H1 (cell line): ENCODE results near the gene PSMD12. TPM values are rescaled to one million over a fixed set of nuclear protein-coding genes. Genes with fewer than 3 reads are reported as not detected.
"Not testable (repeated sequence)": the region's sequence is repeated elsewhere in the genome, so short reads cannot be mapped to it uniquely, and the experiment has no call there.

ENCODE experiments used
- CTCF ChIA-PET: fragments of 300-600 bp; sonication (Branson Sonifier 250); formaldehyde crosslinking; loops from one replicate; lab custom pipeline; 2021; ENCODE audit not compliant: partially characterized antibody; lab: Charles Lee
- POLR2A ChIA-PET: fragments of 300-600 bp; sonication (Branson Sonifier 250); formaldehyde crosslinking; loops from one replicate; lab custom pipeline; 2021; ENCODE audit warnings: inconsistent platforms; ENCODE audit not compliant: partially characterized antibody; lab: Charles Lee
- DNase-seq, 2 experiments: peaks; one replicate each; pipeline versions ENCODE4 v3.0.0 to v3.0.0-alpha.2; 2010 to 2022; ENCODE audit warnings: low spot score in 2 of 2, low read depth in 1 of 2, mixed read lengths in 1 of 2
- FAIRE-seq: peaks from 2 replicates; lab custom pipeline; 2011; peaks lifted over from hg19 to GRCh38; lab: Jason Lieb, UNC
- H2AFZ ChIP-seq: 2 replicates; pipeline ENCODE4 v1.8.1; 2012; ENCODE audit warnings: low read length, inconsistent platforms
- H2AK5ac ChIP-seq: 2 replicates; pipeline ENCODE4 v1.6.1; 2013; ENCODE audit warnings: low read depth, low read length
- H2BK120ac ChIP-seq: replicated peaks from 2 replicates; pipeline ENCODE3; 2013; ENCODE audit warnings: low read depth, low read length, inconsistent platforms
- H2BK12ac ChIP-seq: 2 replicates; pipeline ENCODE4 v1.6.1; 2013; ENCODE audit warnings: low read depth, low read length
- H2BK15ac ChIP-seq: 2 replicates; pipeline ENCODE4 v1.6.1; 2013; ENCODE audit warnings: low read length
- H2BK20ac ChIP-seq: 2 replicates; pipeline ENCODE4 v1.6.1; 2013; ENCODE audit warnings: low read length
- H2BK5ac ChIP-seq: 2 replicates; pipeline ENCODE4 v1.6.1; 2013; ENCODE audit warnings: low read depth, low read length
- H3K14ac ChIP-seq: 2 replicates; pipeline ENCODE4 v1.6.1; 2013; ENCODE audit warnings: inconsistent platforms; ENCODE audit not compliant: insufficient read length
- H3K18ac ChIP-seq: 2 replicates; pipeline ENCODE4 v1.6.1; 2013; ENCODE audit warnings: low read length; ENCODE audit errors: extremely low read depth
- H3K23ac ChIP-seq: 2 replicates; pipeline ENCODE4 v1.6.1; 2013; ENCODE audit warnings: inconsistent platforms; ENCODE audit not compliant: insufficient read length
- H3K23me2 ChIP-seq: 2 replicates; pipeline ENCODE4 v1.6.1; 2013; ENCODE audit warnings: low read depth, low read length
- H3K27ac ChIP-seq: 2 replicates; pipeline ENCODE4 v1.6.1; 2011; ENCODE audit warnings: low read depth, low read length, inconsistent platforms
- H3K27me3 ChIP-seq, 4 experiments: replicated peaks in 1 of 4; 1 replicate in 1 of 4; 2 replicates in 3 of 4; pipeline versions ENCODE4 v1.6.1 to v1.8.1; 2011 to 2013; ENCODE audit warnings: low read length in 3 of 4, mild to moderate bottlenecking in 3 of 4, inconsistent platforms in 2 of 4, mixed read lengths in 2 of 4, moderate library complexity in 1 of 4; ENCODE audit not compliant: control insufficient read depth in 3 of 4, insufficient read depth in 3 of 4; ENCODE audit errors: extremely low read depth in 1 of 4
- H3K36me3 ChIP-seq, 4 experiments: 2 replicates each; pipeline versions ENCODE4 v1.6.1 to v1.8.1; 2011 to 2013; ENCODE audit warnings: mild to moderate bottlenecking in 4 of 4, low read length in 3 of 4, moderate library complexity in 2 of 4, control low read depth in 1 of 4, inconsistent platforms in 1 of 4; ENCODE audit not compliant: insufficient read depth in 4 of 4, control insufficient read depth in 2 of 4
- H3K4ac ChIP-seq: replicated peaks from 2 replicates; pipeline ENCODE3; 2013; ENCODE audit warnings: low read length, low read depth, mixed read lengths, inconsistent platforms; ENCODE audit not compliant: insufficient read length
- H3K4me1 ChIP-seq, 4 experiments: replicated peaks in 1 of 4; 1 replicate in 1 of 4; 2 replicates in 3 of 4; pipeline versions ENCODE4 v1.6.1 to v1.8.1; 2011 to 2013; ENCODE audit warnings: low read length in 3 of 4, inconsistent platforms in 2 of 4, mixed read lengths in 1 of 4; ENCODE audit not compliant: insufficient read depth in 4 of 4, control insufficient read depth in 3 of 4
- H3K4me2 ChIP-seq, 2 experiments: 2 replicates each; pipeline versions ENCODE4 v1.6.1 to v1.8.1; 2011 to 2013; ENCODE audit warnings: low read depth in 2 of 2, low read length in 2 of 2, control low read depth in 1 of 2, inconsistent platforms in 1 of 2, mild to moderate bottlenecking in 1 of 2; ENCODE audit not compliant: insufficient read depth in 1 of 2
- H3K4me3 ChIP-seq, 4 experiments: fragments of 200-600, 300-600 bp in 1 of 4; sonication (generic), shearing (Covaris generic), sonication (Bioruptor Twin) in 1 of 4; 2 replicates each; pipeline versions ENCODE4 v1.5.1 to v1.8.1; 2011 to 2016; ENCODE audit warnings: low read length in 4 of 4, low read depth in 3 of 4, control low read depth in 2 of 4, inconsistent platforms in 2 of 4, mild to moderate bottlenecking in 2 of 4, mixed read lengths in 1 of 4, moderate library complexity in 1 of 4; ENCODE audit not compliant: insufficient read depth in 2 of 4; ENCODE audit errors: extremely low read depth in 1 of 4
- H3K56ac ChIP-seq: replicated peaks from 2 replicates; pipeline ENCODE3; 2013; ENCODE audit warnings: low read depth, mild to moderate bottlenecking, mixed read lengths, low read length, inconsistent platforms; ENCODE audit not compliant: insufficient read length
- H3K79me1 ChIP-seq: 2 replicates; pipeline ENCODE4 v1.6.1; 2013; ENCODE audit warnings: low read depth, low read length, control low read depth
- H3K79me2 ChIP-seq, 2 experiments: 2 replicates each; pipeline versions ENCODE4 v1.6.1 to v1.8.1; 2012 to 2013; ENCODE audit warnings: low read length in 2 of 2, mild to moderate bottlenecking in 2 of 2, inconsistent platforms in 1 of 2; ENCODE audit not compliant: insufficient read depth in 2 of 2, control insufficient read depth in 1 of 2
- H3K9ac ChIP-seq, 4 experiments: replicated peaks in 1 of 4; 1 replicate in 1 of 4; 2 replicates in 3 of 4; pipeline versions ENCODE4 v1.6.1 to v1.8.1; 2011 to 2013; ENCODE audit warnings: low read depth in 3 of 4, low read length in 3 of 4, control low read depth in 2 of 4, mild to moderate bottlenecking in 2 of 4, moderate library complexity in 2 of 4, inconsistent platforms in 1 of 4; ENCODE audit errors: extremely low read depth in 1 of 4
- H3K9me3 ChIP-seq, 2 experiments: 2 replicates each; pipeline versions ENCODE4 v1.6.1 to v1.8.1; 2012 to 2013; ENCODE audit warnings: mild to moderate bottlenecking in 2 of 2, moderate library complexity in 2 of 2, control low read depth in 1 of 2, inconsistent platforms in 1 of 2, low read depth in 1 of 2, low read length in 1 of 2, mixed read lengths in 1 of 2; ENCODE audit not compliant: insufficient read depth in 2 of 2
- H4K20me1 ChIP-seq, 2 experiments: replicated peaks in 1 of 2; 2 replicates each; pipeline versions ENCODE3 to v1.8.1; 2011 to 2013; ENCODE audit warnings: inconsistent platforms in 2 of 2, low read length in 2 of 2, mild to moderate bottlenecking in 1 of 2; ENCODE audit not compliant: insufficient read depth in 2 of 2, control insufficient read depth in 1 of 2
- H4K5ac ChIP-seq: 2 replicates; pipeline ENCODE4 v1.6.1; 2013; ENCODE audit warnings: low read length, low read depth, mixed read lengths, inconsistent platforms; ENCODE audit not compliant: insufficient read length
- H4K8ac ChIP-seq: 2 replicates; pipeline ENCODE4 v1.8.0; 2013; ENCODE audit warnings: mild to moderate bottlenecking, moderate library complexity, low read length, inconsistent platforms; ENCODE audit not compliant: insufficient read depth; ENCODE audit errors: extremely low read depth
- H4K91ac ChIP-seq: replicated peaks from 2 replicates; pipeline ENCODE3; 2013; ENCODE audit warnings: low read length, mixed read lengths, inconsistent platforms; ENCODE audit not compliant: insufficient read length
- GABPA ChIP-seq: IDR thresholded peaks from 2 replicates; pipeline ENCODE4 v1.6.1; 2011; ENCODE audit warnings: mild to moderate bottlenecking, low read length, moderate library complexity, borderline replicate concordance; ENCODE audit not compliant: insufficient read depth
- PHF8 ChIP-seq: fragments of 200-600 bp; sonication (generic); conservative IDR thresholded peaks from 2 replicates; pipeline ENCODE4 v1.7.1; 2012; ENCODE audit warnings: low read depth, mild to moderate bottlenecking, inconsistent platforms, low read length, moderate library complexity
- POU5F1 ChIP-seq: IDR thresholded peaks from 2 replicates; pipeline ENCODE4 v1.6.1; 2011; ENCODE audit warnings: low read depth, mild to moderate bottlenecking, low read length, moderate library complexity
- RNF2 ChIP-seq: fragments of 200-900, 300-1000 bp; sonication (generic); IDR thresholded peaks from 2 replicates; pipeline ENCODE4 v1.7.1; 2016; ENCODE audit warnings: borderline replicate concordance, low read depth, mild to moderate bottlenecking, antibody characterized with exemption, low read length; ENCODE audit not compliant: poor library complexity, severe bottlenecking; ENCODE audit errors: missing control alignments
- SIRT6 ChIP-seq: IDR thresholded peaks from one replicate; pipeline ENCODE4 v1.7.1; 2012; ENCODE audit warnings: low read length, inconsistent platforms
- TBP ChIP-seq: IDR thresholded peaks from 2 replicates; pipeline ENCODE4 v1.6.1; 2011; ENCODE audit warnings: low read depth, low read length, improper control_type of control experiment
- YY1 ChIP-seq: IDR thresholded peaks from 2 replicates; pipeline ENCODE4 v1.6.1; 2011; ENCODE audit warnings: low read depth, mild to moderate bottlenecking, low read length
- WGBS, 2 experiments: shearing (Covaris generic) in 1 of 2; methylation state at CpG; one replicate each; pipeline versions ENCODE4 v1.1.6 to v1.1.7; 2013 to 2015; ENCODE audit warnings: low lambda C conversion rate in 2 of 2, mixed read lengths in 2 of 2, inconsistent platforms in 1 of 2, low coverage in 1 of 2, missing lambda C conversion rate in 1 of 2; ENCODE audit not compliant: insufficient replicate concordance in 2 of 2, insufficient coverage in 1 of 2, insufficient read length in 1 of 2; ENCODE audit errors: extremely low coverage in 1 of 2, missing lambda C conversion rate in 1 of 2; 5-methylcytosine and 5-hydroxymethylcytosine counted together
- polyA plus RNA-seq, 7 experiments: library from polyadenylated mRNA; depleted of rRNA in 3 of 7; stranded (reverse) in 5 of 7; unstranded in 2 of 7; fragments of >200 nt in 5 of 7; fragments of 200-250 nt in 2 of 7; gene quantifications; 1 replicate in 5 of 7; 2 replicates in 1 of 7; 4 replicates in 1 of 7; pipeline versions ENCODE4 v1.2.1 to v1.2.3, GENCODE V29; 2011 to 2013; ENCODE audit warnings: missing spikeins in 2 of 7, mixed read lengths in 2 of 7
- total RNA-seq: library from RNA; stranded (reverse); fragmentation: NEBNext Ultra II Directional; extraction: Animal tissue kit (Norgen Biotek cat#: 25700); gene quantifications from 2 replicates; pipeline ENCODE4 v1.2.1, GENCODE V29; 2021

Gene PSMD12
- total and polyA plus RNA-seq, 2 of the 8 experiments (the other 6 are each of a cell fraction or from before 2014, with no cell fraction given), result 14.0 to 82.4 TPM

- TF ChIP-seq PHF8 (no peak), TBP (no peak), YY1 (peak; percentile 70), POU5F1 (no peak), RNF2 (no peak), GABPA (no peak), SIRT6 (no peak)
These were observed 44.2 kb downstream of the PSMD12 start (continued) for GRCh38 chr17:67322042-67322787.

- H3K36me3 ChIP-seq, H3K4me1 ChIP-seq, H3K4me3 ChIP-seq, H2AFZ ChIP-seq, H3K23ac ChIP-seq, H2BK20ac ChIP-seq, H2BK120ac ChIP-seq, H4K91ac ChIP-seq, H4K5ac ChIP-seq, H3K56ac ChIP-seq, H4K8ac ChIP-seq, H3K27ac ChIP-seq, H2BK5ac ChIP-seq, H3K79me1 ChIP-seq, H2BK12ac ChIP-seq, H3K9me3 ChIP-seq, H3K23me2 ChIP-seq, H4K20me1 ChIP-seq, H3K27me3 ChIP-seq, H3K79me2 ChIP-seq, H3K14ac ChIP-seq, CTCF ChIA-PET, H3K9ac ChIP-seq, H3K4ac ChIP-seq, DNase-seq, FAIRE-seq: not testable (repeated sequence)
- 0 out of 2 replicates have a peak overlapping the region, but pooled peaks have one; percentile 31 for H2BK15ac ChIP-seq
- H2AK5ac ChIP-seq, result peak overlapping the region; percentile 65; the same call in 1 of the 2 replicates
- POLR2A ChIA-PET, result interaction anchor here (0.7 kb wide), 1 partner anchor 64 kb away, joined by 4 read pairs; no protein-coding TSS in a partner anchor
- 0 out of 4 replicates have a peak overlapping the region, but pooled peaks of 1 of the 2 experiments have one; percentile 41 for H3K4me2 ChIP-seq
- WGBS, 2 experiments, result 90% methylated on average over 13 of the region's 13 CpGs; no CpG with 5 or more reads in 1 of the 2 experiments
- H3K18ac ChIP-seq, result peak overlapping the region; percentile 9; the same call in 1 of the 2 replicates
These were observed 44.9 kb downstream of the PSMD12 start for GRCh38 chr17:67321486-67321885.
